Neural cell (in vitro differentiated cells): ENCODE data around the gene TESK1. TPM values are rescaled to one million over a fixed set of nuclear protein-coding genes. Genes with fewer than 3 reads are reported as not detected.

ENCODE experiments used
- H2AFZ ChIP-seq: fragments of 200-600, 300-800 bp; sonication (generic), shearing (Covaris generic); 2 replicates; pipeline ENCODE4 v1.6.0; 2014; ENCODE audit warnings: low read depth, mild to moderate bottlenecking, antibody characterized with exemption, low read length, moderate library complexity
- H3F3A ChIP-seq: fragments of 200-600 bp; shearing (Covaris generic); 2 replicates; pipeline ENCODE4 v1.6.1; 2016; ENCODE audit warnings: mild to moderate bottlenecking, moderate library complexity, mixed read lengths, antibody characterized with exemption, low read length; ENCODE audit not compliant: insufficient read depth, poor library complexity, severe bottlenecking
- H3K27ac ChIP-seq: fragments of 200-600, 300-800 bp; sonication (generic), shearing (Covaris generic); 2 replicates; pipeline ENCODE4 v1.5.1; 2014; ENCODE audit warnings: mild to moderate bottlenecking, low read length, moderate library complexity
- H3K27me3 ChIP-seq: fragments of 300-800, 200-600 bp; sonication (generic), shearing (Covaris generic); 2 replicates; pipeline ENCODE4 v1.6.0; 2014; ENCODE audit warnings: mild to moderate bottlenecking, low read depth, low read length, moderate library complexity; ENCODE audit not compliant: insufficient read depth
- H3K36me3 ChIP-seq: fragments of 300-800, 200-600 bp; sonication (generic), shearing (Covaris generic); 2 replicates; pipeline ENCODE4 v1.5.1; 2014; ENCODE audit warnings: mild to moderate bottlenecking, antibody characterized with exemption, low read length, moderate library complexity; ENCODE audit not compliant: insufficient read depth
- H3K4me2 ChIP-seq: fragments of 300-800, 200-600 bp; sonication (generic), shearing (Covaris generic); 2 replicates; pipeline ENCODE4 v1.6.0; 2014; ENCODE audit warnings: mild to moderate bottlenecking, low read length
- H3K4me3 ChIP-seq: fragments of 300-800, 200-600 bp; sonication (generic), shearing (Covaris generic); 2 replicates; pipeline ENCODE4 v1.5.1; 2014; ENCODE audit warnings: mild to moderate bottlenecking, low read length, moderate library complexity
- H3K79me2 ChIP-seq: fragments of 200-600 bp; shearing (Covaris generic); replicated peaks from 2 replicates; pipeline ENCODE4 v1.6.0; 2014; ENCODE audit warnings: mild to moderate bottlenecking, low read length, moderate library complexity; ENCODE audit not compliant: insufficient read depth
- H3K9ac ChIP-seq: fragments of 300-800, 200-600 bp; sonication (generic), shearing (Covaris generic); 2 replicates; pipeline ENCODE4 v1.6.1; 2016; ENCODE audit warnings: mild to moderate bottlenecking, low read length, mixed read lengths
- H3K9me2 ChIP-seq: fragments of 200-600 bp; shearing (Covaris generic); 2 replicates; pipeline ENCODE4 v1.6.1; 2016; ENCODE audit warnings: mild to moderate bottlenecking, low read length, mixed read lengths; ENCODE audit not compliant: insufficient read depth
- H3K9me3 ChIP-seq: fragments of 200-600, 300-800 bp; sonication (generic), shearing (Covaris generic); 2 replicates; pipeline ENCODE4 v1.6.1; 2016; ENCODE audit warnings: mild to moderate bottlenecking, mixed run types, low read length, moderate library complexity, mixed read lengths
- H4K20me1 ChIP-seq: fragments of 200-600 bp; shearing (Covaris generic); 2 replicates; pipeline ENCODE4 v1.6.1; 2016; ENCODE audit warnings: mild to moderate bottlenecking, mixed run types; ENCODE audit not compliant: insufficient read depth
- CTCF ChIP-seq: fragments of 450-650 bp; IDR thresholded peaks from 2 replicates; pipeline ENCODE4 v1.5.1; 2014; ENCODE audit warnings: antibody characterized with exemption, mild to moderate bottlenecking, moderate library complexity; ENCODE audit not compliant: poor library complexity, severe bottlenecking
- EP300 ChIP-seq: fragments of 450-650 bp; conservative IDR thresholded peaks from 2 replicates; pipeline ENCODE4 v1.6.1; 2014; ENCODE audit warnings: antibody characterized with exemption, mild to moderate bottlenecking, moderate library complexity; ENCODE audit not compliant: poor library complexity, severe bottlenecking
- EZH2 ChIP-seq: fragments of 200-600, 300-800 bp; shearing (Covaris generic), sonication (generic); IDR thresholded peaks from 2 replicates; pipeline ENCODE4 v1.6.1; 2014; ENCODE audit warnings: antibody characterized with exemption, low read length, borderline replicate concordance, mild to moderate bottlenecking; ENCODE audit not compliant: insufficient read depth, poor library complexity, severe bottlenecking
- MXI1 ChIP-seq: fragments of 450-650 bp; conservative IDR thresholded peaks from 2 replicates; pipeline ENCODE4 v1.6.1; 2014; ENCODE audit warnings: antibody characterized with exemption, mild to moderate bottlenecking; ENCODE audit not compliant: poor library complexity, severe bottlenecking
- POLR2AphosphoS5 ChIP-seq: IDR thresholded peaks from 2 replicates; pipeline ENCODE4 v1.6.1; 2012
- RAD21 ChIP-seq: fragments of 450-650 bp; conservative IDR thresholded peaks from 2 replicates; pipeline ENCODE4 v1.6.1; 2014; ENCODE audit warnings: antibody characterized with exemption, mild to moderate bottlenecking, moderate library complexity
- SMC3 ChIP-seq: fragments of 450-650 bp; conservative IDR thresholded peaks from 2 replicates; pipeline ENCODE4 v1.6.1; 2014; ENCODE audit warnings: antibody characterized with exemption, mild to moderate bottlenecking, moderate library complexity; ENCODE audit not compliant: poor library complexity
- TAF1 ChIP-seq: IDR thresholded peaks from 2 replicates; pipeline ENCODE4 v1.6.1; 2012; ENCODE audit warnings: low read depth
- polyA plus RNA-seq: library from polyadenylated mRNA; depleted of rRNA; stranded (reverse); fragments of >200 nt; gene quantifications from 2 replicates; pipeline ENCODE4 v1.2.3, GENCODE V29; 2014
- TF ChIP-seq, protein P1 (sequence below): IDR thresholded peaks from 2 replicates; pipeline ENCODE4 v1.6.1; 2012; ENCODE audit warnings: borderline replicate concordance

Gene TESK1
- polyA plus RNA-seq, 1 donor from 2014 or later, result 37.9 TPM

- no peaks in the 10 kb centered on the region for H3K27me3 ChIP-seq
- no peak within 1 kb of the TSS for H3K4me3 ChIP-seq
- H3K36me3 ChIP-seq, result no peaks in the 10 kb centered on the region
- no peaks in the 10 kb centered on the region for H4K20me1 ChIP-seq
- H2AFZ ChIP-seq, result no peak within 1 kb of the TSS
- H3K9ac ChIP-seq, result no peak within 1 kb of the TSS
- H3F3A ChIP-seq, result no peaks in the 10 kb centered on the region
- H3K9me2 ChIP-seq, result no peaks in the 10 kb centered on the region
- no peak within 1 kb of the TSS for H3K4me2 ChIP-seq
- H3K27ac ChIP-seq, result no peak within 1 kb of the TSS
- no peak for TF ChIP-seq RAD21
- no peak for TF ChIP-seq CTCF
- no peak for TF ChIP-seq TAF1
- no peak for TF ChIP-seq POLR2AphosphoS5
- no peak for TF ChIP-seq EP300
- TF ChIP-seq MXI1, result no peak
- TF ChIP-seq, protein P1, sequence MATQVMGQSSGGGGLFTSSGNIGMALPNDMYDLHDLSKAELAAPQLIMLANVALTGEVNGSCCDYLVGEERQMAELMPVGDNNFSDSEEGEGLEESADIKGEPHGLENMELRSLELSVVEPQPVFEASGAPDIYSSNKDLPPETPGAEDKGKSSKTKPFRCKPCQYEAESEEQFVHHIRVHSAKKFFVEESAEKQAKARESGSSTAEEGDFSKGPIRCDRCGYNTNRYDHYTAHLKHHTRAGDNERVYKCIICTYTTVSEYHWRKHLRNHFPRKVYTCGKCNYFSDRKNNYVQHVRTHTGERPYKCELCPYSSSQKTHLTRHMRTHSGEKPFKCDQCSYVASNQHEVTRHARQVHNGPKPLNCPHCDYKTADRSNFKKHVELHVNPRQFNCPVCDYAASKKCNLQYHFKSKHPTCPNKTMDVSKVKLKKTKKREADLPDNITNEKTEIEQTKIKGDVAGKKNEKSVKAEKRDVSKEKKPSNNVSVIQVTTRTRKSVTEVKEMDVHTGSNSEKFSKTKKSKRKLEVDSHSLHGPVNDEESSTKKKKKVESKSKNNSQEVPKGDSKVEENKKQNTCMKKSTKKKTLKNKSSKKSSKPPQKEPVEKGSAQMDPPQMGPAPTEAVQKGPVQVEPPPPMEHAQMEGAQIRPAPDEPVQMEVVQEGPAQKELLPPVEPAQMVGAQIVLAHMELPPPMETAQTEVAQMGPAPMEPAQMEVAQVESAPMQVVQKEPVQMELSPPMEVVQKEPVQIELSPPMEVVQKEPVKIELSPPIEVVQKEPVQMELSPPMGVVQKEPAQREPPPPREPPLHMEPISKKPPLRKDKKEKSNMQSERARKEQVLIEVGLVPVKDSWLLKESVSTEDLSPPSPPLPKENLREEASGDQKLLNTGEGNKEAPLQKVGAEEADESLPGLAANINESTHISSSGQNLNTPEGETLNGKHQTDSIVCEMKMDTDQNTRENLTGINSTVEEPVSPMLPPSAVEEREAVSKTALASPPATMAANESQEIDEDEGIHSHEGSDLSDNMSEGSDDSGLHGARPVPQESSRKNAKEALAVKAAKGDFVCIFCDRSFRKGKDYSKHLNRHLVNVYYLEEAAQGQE, result no peak
- no peak for TF ChIP-seq EZH2
- TF ChIP-seq SMC3, result no peak
- no peaks in the 10 kb centered on the region for H3K9me3 ChIP-seq
- H3K79me2 ChIP-seq, result no peaks in the 10 kb centered on the region
Measured at GRCh38 chr9:35650341-35651158, 45.5 kb downstream of the TESK1 start, which contains the start of gene SIT1. TSS of gene SIT1 (minus strand) at chr9:35650931. CDS start at chr9:35650853, 78 bp downstream.

GRCh38 chr9:35651956-35652828 lies 47.1 kb downstream of the TESK1 start:
- Histone ChIP-seq H3K4me2 (no peak overlapping the region), H3K27me3 (no peaks in the 10 kb centered on the region), H3K27ac (no peak overlapping the region), H4K20me1 (no peaks in the 10 kb centered on the region), H3K9ac (no peak overlapping the region), H3K9me3 (no peaks in the 10 kb centered on the region), H3F3A (no peaks in the 10 kb centered on the region), H2AFZ (no peak overlapping the region), H3K79me2 (no peaks in the 10 kb centered on the region), H3K9me2 (no peaks in the 10 kb centered on the region), H3K36me3 (no peaks in the 10 kb centered on the region), H3K4me3 (no peak overlapping the region)
- TF ChIP-seq SMC3, result no peak
- no peak for TF ChIP-seq RAD21
- TF ChIP-seq MXI1, result no peak
- no peak for TF ChIP-seq TAF1
- no peak for TF ChIP-seq EP300
- TF ChIP-seq POLR2AphosphoS5, result no peak
- no peak for TF ChIP-seq CTCF
